Thymus (tissue), 11 donors: ENCODE results near the gene MIPOL1. TPM values are rescaled to one million over a fixed set of nuclear protein-coding genes. Genes with fewer than 3 reads are reported as not detected.

Experiments used
- DNase-seq, 9 donors: peaks; one replicate each; pipeline ENCODE4 v3.0.0-alpha.2; 2013; ENCODE audit warnings: low spot score in 9 of 9, low read depth in 6 of 9, missing footprints in 1 of 9
- H3K27ac ChIP-seq, 2 donors: one replicate each; pipeline ENCODE4 v1.5.1; 2013; ENCODE audit warnings: control low read depth in 1 of 2, low read depth in 1 of 2, low read length in 1 of 2, mild to moderate bottlenecking in 1 of 2, moderate library complexity in 1 of 2
- H3K27me3 ChIP-seq, 2 donors: one replicate each; pipeline ENCODE4 v1.5.1; 2013; ENCODE audit warnings: low read length in 1 of 2; ENCODE audit not compliant: control insufficient read depth in 2 of 2, insufficient read depth in 1 of 2
- H3K36me3 ChIP-seq, 2 donors: one replicate each; pipeline ENCODE4 v1.5.1; 2013; ENCODE audit warnings: low read length in 1 of 2, mild to moderate bottlenecking in 1 of 2, moderate library complexity in 1 of 2; ENCODE audit not compliant: control insufficient read depth in 2 of 2, insufficient read depth in 2 of 2
- H3K4me1 ChIP-seq, 2 donors: one replicate each; pipeline ENCODE4 v1.5.1; 2013; ENCODE audit warnings: low read length in 2 of 2; ENCODE audit not compliant: control insufficient read depth in 2 of 2, insufficient read depth in 2 of 2
- H3K4me3 ChIP-seq, 2 donors: one replicate each; pipeline ENCODE4 v1.5.1; 2013; ENCODE audit warnings: low read length in 2 of 2, control low read depth in 1 of 2, mild to moderate bottlenecking in 1 of 2
- H3K9me3 ChIP-seq, 2 donors: one replicate each; pipeline ENCODE4 v1.5.1; 2013; ENCODE audit warnings: low read length in 1 of 2, mild to moderate bottlenecking in 1 of 2; ENCODE audit not compliant: control insufficient read depth in 2 of 2, insufficient read depth in 1 of 2
- WGBS: extraction: QIAGEN DNeasy Blood & Tissue Kit; methylation state at CpG from one replicate; pipeline ENCODE4 v1.1.7; 2013; 5-methylcytosine and 5-hydroxymethylcytosine counted together
- polyA plus RNA-seq: library from polyadenylated mRNA; stranded (reverse); fragments of 200-250 nt; gene quantifications from one replicate; pipeline ENCODE4 v1.2.3, GENCODE V29; 2013
- total RNA-seq: library from RNA; stranded (reverse); fragments of 120-200 nt; gene quantifications from one replicate; pipeline ENCODE4 v1.2.4, GENCODE V29; 2013
- donor health status: healthy.

The MIPOL1 gene
- total and polyA plus RNA-seq, 2 donors = 2.1 to 2.5 TPM

DNA sequence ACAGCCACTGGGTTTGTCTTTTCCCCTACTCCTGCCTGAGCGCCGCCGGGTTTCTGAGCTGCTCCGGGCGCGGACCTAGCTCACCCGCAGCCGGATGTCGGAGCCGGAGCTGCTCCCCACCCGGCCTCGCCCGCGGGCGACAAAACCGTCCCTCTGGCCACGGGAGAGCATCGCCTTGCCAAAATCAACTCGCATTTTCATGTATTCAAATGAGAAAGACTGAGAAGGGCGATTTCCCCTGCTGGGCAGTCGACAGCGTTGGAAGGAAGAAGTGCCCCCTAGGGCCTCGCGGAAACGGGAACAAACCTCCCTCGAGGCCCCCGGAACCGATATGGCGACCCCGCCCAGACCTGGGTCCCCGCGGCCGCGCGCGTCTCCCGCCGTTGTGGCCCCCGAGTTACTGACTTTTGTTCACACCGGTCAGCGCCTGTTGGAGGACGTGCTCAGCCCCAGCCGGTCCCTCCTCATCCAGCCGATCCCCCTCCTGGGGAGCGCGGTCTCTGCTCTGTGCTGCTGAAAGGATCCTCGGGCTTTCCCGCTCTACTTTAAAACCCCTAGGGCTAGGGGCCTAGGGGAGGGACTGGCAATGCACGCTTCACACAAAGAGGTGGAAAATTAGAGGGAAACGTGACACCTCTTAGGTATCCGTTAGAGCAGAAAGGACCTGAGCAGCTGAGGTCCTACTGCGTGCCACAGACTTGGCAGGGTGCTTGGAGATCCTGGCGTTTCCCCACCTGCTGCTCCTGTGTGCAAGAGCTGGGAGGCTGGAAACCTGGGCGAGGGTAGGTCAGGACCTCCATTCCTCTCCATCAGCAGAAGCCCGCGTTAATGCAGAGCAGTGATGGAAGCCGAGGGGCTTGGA lies 402.0 kb downstream of the MIPOL1 start:
- WGBS = 3% methylated on average over 57 of the region's 57 CpGs
- Histone ChIP-seq H3K4me1 (no peaks in the 10 kb centered on the region), H3K36me3 (no peaks in the 10 kb centered on the region), H3K9me3 (peaks cover 7 to 8% of the 10 kb centered on the region in 2 donors), H3K27ac (no peak overlapping the region), H3K27me3 (peaks cover 68 to 97% of the 10 kb centered on the region in 2 donors), H3K4me3 (no peak overlapping the region)
- no peak for DNase-seq

DNA sequence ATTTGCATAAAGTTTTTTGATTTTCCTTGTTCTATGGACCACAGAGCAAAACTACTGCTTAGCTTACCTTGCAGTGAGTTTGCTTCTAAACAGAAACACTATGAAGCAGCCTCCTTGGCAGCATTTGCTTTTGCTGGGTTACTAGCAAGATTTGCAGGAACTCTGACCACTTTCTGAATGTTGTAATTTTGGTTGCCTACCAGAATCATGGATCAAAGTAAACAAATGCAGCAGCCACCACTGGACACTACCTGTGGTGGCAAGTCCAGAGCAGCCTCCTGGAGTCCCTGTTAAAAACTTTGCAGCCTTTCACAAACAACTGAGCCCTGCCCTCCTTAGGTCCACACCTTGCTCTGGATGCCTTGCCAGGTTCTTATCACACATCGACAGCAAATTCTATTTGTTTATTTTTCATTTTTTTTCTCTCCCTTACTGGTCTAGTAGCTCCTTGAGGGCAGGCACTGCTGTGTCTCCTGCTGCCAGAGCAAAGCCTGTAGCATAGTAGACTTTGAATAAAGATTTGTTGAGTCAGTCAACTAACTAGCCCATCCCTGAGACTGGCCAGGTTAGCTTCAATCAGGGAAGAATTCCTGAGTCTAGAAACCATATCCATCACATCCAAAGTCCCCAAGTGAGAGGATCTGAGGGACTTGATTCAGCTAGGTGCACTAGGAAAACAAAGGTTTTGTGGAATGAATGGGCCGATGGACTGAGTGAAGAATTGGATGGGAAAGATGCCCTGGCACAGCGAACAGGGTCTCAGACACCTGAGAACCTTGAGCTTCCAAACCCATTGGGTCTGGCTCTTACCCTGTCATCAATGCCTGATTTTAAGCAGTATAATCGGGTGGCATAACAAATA lies 403.4 kb downstream of the MIPOL1 start:
- H3K36me3 ChIP-seq = no peaks in the 10 kb centered on the region
- H3K27me3 ChIP-seq = peaks cover 55 to 84% of the 10 kb centered on the region in 2 donors
- H3K4me3 ChIP-seq = no peak overlapping the region
- H3K27ac ChIP-seq = no peak overlapping the region
- H3K9me3 ChIP-seq = peaks cover 5 to 7% of the 10 kb centered on the region in 2 donors
- H3K4me1 ChIP-seq = no peaks in the 10 kb centered on the region
- DNase-seq = no peak
- 39% methylated on average over 4 of the region's 4 CpGs for WGBS

DNA sequence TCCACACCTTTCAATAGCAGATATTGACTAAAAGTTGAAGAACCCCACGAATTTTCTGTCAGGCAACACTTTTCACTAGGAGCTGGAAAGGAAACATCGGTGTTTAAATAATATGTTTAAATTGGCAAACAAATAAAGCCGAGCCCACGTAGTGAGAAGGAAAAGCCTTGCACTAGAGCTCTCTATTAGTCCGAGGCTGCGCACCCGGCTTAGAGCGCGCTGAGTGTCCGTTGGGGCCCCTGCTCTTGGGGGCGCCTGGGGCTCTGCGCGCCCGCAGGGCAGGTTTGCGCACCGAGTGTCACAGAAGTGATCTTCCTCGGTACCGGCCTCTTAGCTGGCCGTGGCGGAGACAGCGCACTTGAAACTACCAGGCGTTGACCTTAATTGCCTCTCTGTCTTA lies 404.1 kb downstream of the MIPOL1 start:
- Histone ChIP-seq H3K4me3 (no peak overlapping the region), H3K9me3 (peaks cover 4 to 5% of the 10 kb centered on the region in 2 donors), H3K27me3 (peaks cover 50 to 77% of the 10 kb centered on the region in 2 donors), H3K36me3 (no peaks in the 10 kb centered on the region), H3K27ac (no peak overlapping the region), H3K4me1 (no peaks in the 10 kb centered on the region)
- no peak for DNase-seq
- WGBS = 17% methylated on average over 22 of the region's 22 CpGs

Other genes with a start within 250 kb of the MIPOL1 start
- 0.90 TPM for gene SLC25A21, start 25.3 kb upstream of the MIPOL1 start, total RNA-seq
- 0.46 TPM for gene SLC25A21, start 25.3 kb upstream of the MIPOL1 start, polyA plus RNA-seq